ENCODE data around the gene DVL1.

DVL1 gene

GRCh38 chr1:1309251-1310108, 39.7 kb downstream of the DVL1 start:
- DNase-seq: peak; percentile 30

- DNase-seq: no peak
These were observed 40.4 kb downstream of the DVL1 start for GRCh38 chr1:1308756-1309250.

GRCh38 chr1:1307923-1308755, 41.1 kb downstream of the DVL1 start, which contains the start of the genes ACAP3 and PUSL1:
TSS of gene ACAP3 (minus strand) at chr1:1307930. CDS start at chr1:1307815, 115 bp downstream.
TSS of gene PUSL1 (plus strand) at chr1:1308597. CDS start at chr1:1308644, 47 bp downstream.
- DNase-seq: peak; percentile 86

- no peak for DNase-seq
These were observed 41.8 kb downstream of the DVL1 start for GRCh38 chr1:1307261-1307922.

GRCh38 chr1:1306661-1307260, 42.5 kb downstream of the DVL1 start:
- no peak for DNase-seq

- no peak for DNase-seq
These were observed 43.1 kb downstream of the DVL1 start for GRCh38 chr1:1306070-1306660.

GRCh38 chr1:1305300-1306069, 43.7 kb downstream of the DVL1 start:
- peak; percentile 66 for DNase-seq

- DNase-seq: no peak
These were observed 44.6 kb downstream of the DVL1 start for GRCh38 chr1:1304331-1305299.

- no peak for DNase-seq
These were observed 45.5 kb downstream of the DVL1 start for GRCh38 chr1:1303736-1304135.

GRCh38 chr1:1302951-1303509, 46.2 kb downstream of the DVL1 start:
- DNase-seq: no peak

- DNase-seq: no peak
These were observed 47.2 kb downstream of the DVL1 start for GRCh38 chr1:1302006-1302430.

GRCh38 chr1:1300352-1300739, 48.9 kb downstream of the DVL1 start:
- DNase-seq: no peak

- no peak for DNase-seq
These were observed 49.4 kb downstream of the DVL1 start for GRCh38 chr1:1299686-1300351.

GRCh38 chr1:1298861-1299685, 50.1 kb downstream of the DVL1 start:
- DNase-seq: no peak

GRCh38 chr1:1297802-1298424, 51.3 kb downstream of the DVL1 start:
- DNase-seq: no peak

- DNase-seq: no peak
These were observed 52.9 kb downstream of the DVL1 start for GRCh38 chr1:1296070-1297061.

All from stimulated activated CD4-positive, alpha-beta T cell treated with anti-CD3 and anti-CD28 coated beads, Interleukin-12 subunit alpha, Interleukin-12 subunit beta, amount 100 ng/mL, for 4 hours (primary cell).